Osteoblast (primary cell): ENCODE data around the gene CTNNA1. TPM values are rescaled to one million over a fixed set of nuclear protein-coding genes. Genes with fewer than 3 reads are reported as not detected.

Experiments
- DNase-seq: peaks from one replicate; pipeline ENCODE4 v3.0.0; 2011; ENCODE audit warnings: low spot score, mixed read lengths; ENCODE audit not compliant: insufficient read length; ENCODE audit errors: missing footprints
- H2AFZ ChIP-seq: 2 replicates; pipeline ENCODE4 v1.6.0; 2011; ENCODE audit warnings: mild to moderate bottlenecking, low read length
- H3K27ac ChIP-seq: 2 replicates; pipeline ENCODE4 v1.5.1; 2011; ENCODE audit warnings: mild to moderate bottlenecking, low read depth, low read length, moderate library complexity
- H3K27me3 ChIP-seq: 2 replicates; pipeline ENCODE4 v1.6.0; 2012; ENCODE audit warnings: mild to moderate bottlenecking, control low read depth, inconsistent platforms, low read length, moderate library complexity; ENCODE audit not compliant: insufficient read depth
- H3K36me3 ChIP-seq: 2 replicates; pipeline ENCODE4 v1.5.1; 2011; ENCODE audit warnings: mild to moderate bottlenecking, low read length, control low read depth, moderate library complexity; ENCODE audit not compliant: insufficient read depth
- H3K4me1 ChIP-seq: 2 replicates; pipeline ENCODE4 v1.5.1; 2011; ENCODE audit warnings: mild to moderate bottlenecking, low read length, control low read depth, moderate library complexity; ENCODE audit not compliant: insufficient read depth
- H3K4me2 ChIP-seq: 2 replicates; pipeline ENCODE4 v1.6.0; 2011; ENCODE audit warnings: mild to moderate bottlenecking, low read length; ENCODE audit not compliant: insufficient read depth
- H3K4me3 ChIP-seq: fragments of 200-600 bp; sonication (generic); 3 replicates; pipeline ENCODE4 v1.5.1; 2012; ENCODE audit warnings: mild to moderate bottlenecking, low read length, inconsistent platforms; ENCODE audit not compliant: insufficient read depth
- H3K79me2 ChIP-seq: 2 replicates; pipeline ENCODE4 v1.6.0; 2012; ENCODE audit warnings: mild to moderate bottlenecking, low read length, control low read depth, inconsistent platforms; ENCODE audit not compliant: insufficient read depth
- H3K9me3 ChIP-seq: 2 replicates; pipeline ENCODE4 v1.5.1; 2011; ENCODE audit warnings: low read depth, low read length, control low read depth
- H4K20me1 ChIP-seq: 2 replicates; pipeline ENCODE4 v1.6.0; 2012; ENCODE audit warnings: mild to moderate bottlenecking, low read length, control low read depth; ENCODE audit not compliant: insufficient read depth
- total RNA-seq: library from RNA; depleted of rRNA; stranded (reverse); fragments of >200 nt; gene quantifications from 2 replicates; pipeline ENCODE4 v1.2.3, GENCODE V29; 2012
- TF ChIP-seq, protein P1 (sequence below): IDR thresholded peaks from 2 replicates; pipeline ENCODE4 v1.5.1; 2011; ENCODE audit warnings: mild to moderate bottlenecking, low read depth, low read length, moderate library complexity; ENCODE audit errors: extremely low read depth

Gene CTNNA1
- total RNA-seq, 1 donor, result 432 TPM

- Histone ChIP-seq H3K4me2 (no peak overlapping the region), H2AFZ (no peak overlapping the region), H3K27ac (peak overlapping the region; percentile 15), H4K20me1 (peaks cover 7% of the 10 kb centered on the region), H3K9me3 (no peaks in the 10 kb centered on the region), H3K27me3 (no peaks in the 10 kb centered on the region), H3K36me3 (peaks cover 28% of the 10 kb centered on the region), H3K4me1 (peaks cover 18% of the 10 kb centered on the region), H3K79me2 (peaks cover 17% of the 10 kb centered on the region), H3K4me3 (no peak overlapping the region)
- TF ChIP-seq, protein P1, sequence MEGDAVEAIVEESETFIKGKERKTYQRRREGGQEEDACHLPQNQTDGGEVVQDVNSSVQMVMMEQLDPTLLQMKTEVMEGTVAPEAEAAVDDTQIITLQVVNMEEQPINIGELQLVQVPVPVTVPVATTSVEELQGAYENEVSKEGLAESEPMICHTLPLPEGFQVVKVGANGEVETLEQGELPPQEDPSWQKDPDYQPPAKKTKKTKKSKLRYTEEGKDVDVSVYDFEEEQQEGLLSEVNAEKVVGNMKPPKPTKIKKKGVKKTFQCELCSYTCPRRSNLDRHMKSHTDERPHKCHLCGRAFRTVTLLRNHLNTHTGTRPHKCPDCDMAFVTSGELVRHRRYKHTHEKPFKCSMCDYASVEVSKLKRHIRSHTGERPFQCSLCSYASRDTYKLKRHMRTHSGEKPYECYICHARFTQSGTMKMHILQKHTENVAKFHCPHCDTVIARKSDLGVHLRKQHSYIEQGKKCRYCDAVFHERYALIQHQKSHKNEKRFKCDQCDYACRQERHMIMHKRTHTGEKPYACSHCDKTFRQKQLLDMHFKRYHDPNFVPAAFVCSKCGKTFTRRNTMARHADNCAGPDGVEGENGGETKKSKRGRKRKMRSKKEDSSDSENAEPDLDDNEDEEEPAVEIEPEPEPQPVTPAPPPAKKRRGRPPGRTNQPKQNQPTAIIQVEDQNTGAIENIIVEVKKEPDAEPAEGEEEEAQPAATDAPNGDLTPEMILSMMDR, result no peak
- DNase-seq, result peak; percentile 29
These were observed 158.2 kb downstream of the CTNNA1 start for GRCh38 chr5:138911441-138911840.

DNA sequence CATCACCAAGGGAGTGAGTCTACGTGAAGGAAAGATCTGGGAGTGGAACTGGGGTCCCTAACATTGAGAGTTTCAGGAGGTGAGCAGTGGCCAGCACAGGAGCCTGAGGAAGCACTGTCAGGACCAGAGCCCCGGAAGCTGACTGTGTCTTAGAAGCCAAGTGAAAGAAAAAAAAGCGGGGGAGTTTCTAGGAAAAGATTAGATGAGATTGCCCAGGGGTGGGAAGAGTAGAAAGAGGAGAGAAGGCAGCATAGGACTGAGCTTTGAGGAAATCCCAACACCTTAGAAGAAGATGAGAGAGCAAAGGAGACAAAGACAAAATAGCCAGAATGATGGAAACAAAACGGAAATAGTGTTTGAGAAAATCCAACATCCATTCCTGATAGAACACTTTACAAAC is 158.9 kb downstream of the CTNNA1 start:
- peaks cover 18% of the 10 kb centered on the region for H3K4me1 ChIP-seq
- no peak overlapping the region for H3K4me3 ChIP-seq
- peaks cover 17% of the 10 kb centered on the region for H3K79me2 ChIP-seq
- TF ChIP-seq, protein P1, result no peak
- no peak overlapping the region for H3K4me2 ChIP-seq
- DNase-seq, result peak; percentile 17
- H3K27me3 ChIP-seq, result no peaks in the 10 kb centered on the region
- H3K9me3 ChIP-seq, result no peaks in the 10 kb centered on the region
- peaks cover 24% of the 10 kb centered on the region for H3K36me3 ChIP-seq
- peaks cover 7% of the 10 kb centered on the region for H4K20me1 ChIP-seq
- no peak overlapping the region for H3K27ac ChIP-seq
- no peak overlapping the region for H2AFZ ChIP-seq

- H2AFZ ChIP-seq, result no peak overlapping the region
- H3K79me2 ChIP-seq, result peaks cover 15% of the 10 kb centered on the region
- no peak for DNase-seq
- H3K27ac ChIP-seq, result no peak overlapping the region
- TF ChIP-seq, protein P1, result no peak
- H3K36me3 ChIP-seq, result peaks cover 22% of the 10 kb centered on the region
- peaks cover 7% of the 10 kb centered on the region for H4K20me1 ChIP-seq
- no peak overlapping the region for H3K4me2 ChIP-seq
- H3K9me3 ChIP-seq, result no peaks in the 10 kb centered on the region
- no peaks in the 10 kb centered on the region for H3K27me3 ChIP-seq
- H3K4me1 ChIP-seq, result peaks cover 18% of the 10 kb centered on the region
- no peak overlapping the region for H3K4me3 ChIP-seq
These were observed 160.5 kb downstream of the CTNNA1 start for GRCh38 chr5:138913773-138914172.

- Histone ChIP-seq H3K4me3 (no peak overlapping the region), H3K79me2 (peaks cover 17% of the 10 kb centered on the region), H3K4me1 (peaks cover 18% of the 10 kb centered on the region), H3K27me3 (no peaks in the 10 kb centered on the region), H3K27ac (no peak overlapping the region), H3K36me3 (peaks cover 20% of the 10 kb centered on the region), H4K20me1 (peaks cover 6% of the 10 kb centered on the region), H2AFZ (no peak overlapping the region), H3K9me3 (no peaks in the 10 kb centered on the region), H3K4me2 (no peak overlapping the region)
- no peak for DNase-seq
- TF ChIP-seq, protein P1, result no peak
These were observed 161.1 kb downstream of the CTNNA1 start for GRCh38 chr5:138914338-138914737.
